Measurements from ENCODE around the gene UMPS. TPM values are rescaled to one million over a fixed set of nuclear protein-coding genes. Genes with fewer than 3 reads are reported as not detected.
"Not testable (repeated sequence)": the region's sequence is repeated elsewhere in the genome, so short reads cannot be mapped to it uniquely, and the experiment has no call there.

Gene UMPS
- total RNA-seq, 1 experiment from 2014 or later: 61.8 TPM

DNA sequence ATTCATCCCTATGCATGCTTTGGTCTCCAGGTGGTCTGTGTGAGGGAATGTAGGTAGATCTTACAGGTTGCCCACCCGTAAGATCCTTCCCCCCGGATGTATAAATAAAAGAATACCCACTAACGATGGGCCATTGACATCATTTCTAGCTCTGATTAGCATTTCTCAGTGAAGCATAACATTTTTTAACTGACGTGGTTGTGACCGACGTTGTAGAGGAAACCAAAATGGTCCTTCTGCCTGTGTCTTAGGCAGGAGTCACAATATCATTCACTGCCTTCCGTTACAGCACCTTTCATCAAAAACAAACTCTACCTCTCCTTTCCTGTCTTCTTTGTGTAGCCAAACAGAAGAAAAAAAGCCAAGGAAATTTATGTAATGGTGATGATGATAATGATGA lies 27.3 kb upstream of the UMPS start:
- H3K4me1 ChIP-seq (replicated peaks; ENCODE audit: insufficient read depth): peaks cover 7% of the 10 kb centered on the region
- H3K4me2 ChIP-seq: no peak overlapping the region
- no peaks in the 10 kb centered on the region for H3K36me3 ChIP-seq (ENCODE audit: low read depth)
- no peak overlapping the region for H3K4me3 ChIP-seq
- no peaks in the 10 kb centered on the region for H3K9me2 ChIP-seq (ENCODE audit: insufficient read depth)
- no peak overlapping the region for H2AFZ ChIP-seq
- H3F3A ChIP-seq (ENCODE audit: insufficient read depth, low read depth): no peaks in the 10 kb centered on the region
- BruUV-seq (replicated peaks): no TSS peak
- no peak overlapping the region for H3K27ac ChIP-seq
- no peak for DNase-seq
- intact Hi-C loops (cut with micrococcal nuclease; ENCODE audit: unreplicated experiment): no loop called here
- H3K27me3 ChIP-seq (ENCODE audit: insufficient read depth, low read depth): 0 out of 2 replicates have a peak, but pooled peaks cover 5% of the 10 kb centered on the region
- no peaks in the 10 kb centered on the region for H3K79me2 ChIP-seq (ENCODE audit: low read depth)
- CTCF ChIA-PET: no interaction called here
- TF ChIP-seq EZH2 (IDR thresholded peaks at IDR 0.05; ENCODE audit: low read depth): no peak
- TF ChIP-seq, protein P1, sequence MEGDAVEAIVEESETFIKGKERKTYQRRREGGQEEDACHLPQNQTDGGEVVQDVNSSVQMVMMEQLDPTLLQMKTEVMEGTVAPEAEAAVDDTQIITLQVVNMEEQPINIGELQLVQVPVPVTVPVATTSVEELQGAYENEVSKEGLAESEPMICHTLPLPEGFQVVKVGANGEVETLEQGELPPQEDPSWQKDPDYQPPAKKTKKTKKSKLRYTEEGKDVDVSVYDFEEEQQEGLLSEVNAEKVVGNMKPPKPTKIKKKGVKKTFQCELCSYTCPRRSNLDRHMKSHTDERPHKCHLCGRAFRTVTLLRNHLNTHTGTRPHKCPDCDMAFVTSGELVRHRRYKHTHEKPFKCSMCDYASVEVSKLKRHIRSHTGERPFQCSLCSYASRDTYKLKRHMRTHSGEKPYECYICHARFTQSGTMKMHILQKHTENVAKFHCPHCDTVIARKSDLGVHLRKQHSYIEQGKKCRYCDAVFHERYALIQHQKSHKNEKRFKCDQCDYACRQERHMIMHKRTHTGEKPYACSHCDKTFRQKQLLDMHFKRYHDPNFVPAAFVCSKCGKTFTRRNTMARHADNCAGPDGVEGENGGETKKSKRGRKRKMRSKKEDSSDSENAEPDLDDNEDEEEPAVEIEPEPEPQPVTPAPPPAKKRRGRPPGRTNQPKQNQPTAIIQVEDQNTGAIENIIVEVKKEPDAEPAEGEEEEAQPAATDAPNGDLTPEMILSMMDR (conservative IDR thresholded peaks at IDR 0.05): no peak
- H4K20me1 ChIP-seq (ENCODE audit: insufficient read depth): no peaks in the 10 kb centered on the region
- POLR2A ChIA-PET (ENCODE audit: unreplicated experiment): no interaction called here
- no peaks in the 10 kb centered on the region for H3K9me3 ChIP-seq (ENCODE audit: insufficient read depth, low read depth)

DNA sequence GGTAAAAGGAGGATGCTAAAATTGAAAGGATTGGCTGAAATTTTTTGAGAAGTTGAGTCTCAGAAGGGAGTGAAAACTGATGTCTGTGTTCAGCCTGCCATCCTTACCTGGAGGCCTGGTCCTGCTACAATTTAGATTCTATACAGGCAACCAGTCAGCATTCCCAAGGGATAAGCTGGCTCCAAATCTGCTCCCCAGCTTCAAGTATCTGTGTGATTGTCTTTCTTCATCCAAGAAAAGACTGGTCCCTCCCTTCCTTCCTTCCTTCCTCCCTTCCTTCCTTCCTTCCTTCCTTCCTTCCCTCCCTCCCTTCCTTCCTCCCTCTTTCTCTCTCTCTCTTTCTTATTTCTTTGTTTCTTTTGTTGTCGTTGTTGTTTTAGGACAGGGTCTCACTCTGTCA lies 24.7 kb upstream of the UMPS start:
- intact Hi-C loops (cut with micrococcal nuclease; ENCODE audit: unreplicated experiment): no loop called here
- Histone ChIP-seq H3K79me2 (ENCODE audit: low read depth) (no peaks in the 10 kb centered on the region), H3K4me2 (no peak overlapping the region), H3K9me3 (ENCODE audit: insufficient read depth, low read depth) (no peaks in the 10 kb centered on the region), H3F3A (ENCODE audit: insufficient read depth, low read depth) (no peaks in the 10 kb centered on the region), H2AFZ (no peak overlapping the region), H3K36me3 (ENCODE audit: low read depth) (no peaks in the 10 kb centered on the region), H3K4me1 (replicated peaks; ENCODE audit: insufficient read depth) (peaks cover 9% of the 10 kb centered on the region), H3K27me3 (ENCODE audit: insufficient read depth, low read depth) (0 out of 2 replicates have a peak, but pooled peaks cover under 1% of the 10 kb centered on the region), H3K4me3 (no peak overlapping the region), H3K27ac (no peak overlapping the region), H3K9me2 (ENCODE audit: insufficient read depth) (no peaks in the 10 kb centered on the region), H4K20me1 (ENCODE audit: insufficient read depth) (no peaks in the 10 kb centered on the region)
- POLR2A ChIA-PET (ENCODE audit: unreplicated experiment): no interaction called here
- TF ChIP-seq, protein P1 (conservative IDR thresholded peaks at IDR 0.05): no peak
- TF ChIP-seq EZH2 (IDR thresholded peaks at IDR 0.05; ENCODE audit: low read depth): no peak
- CTCF ChIA-PET: no interaction called here
- BruUV-seq (replicated peaks): no TSS peak
- no peak for DNase-seq

DNA sequence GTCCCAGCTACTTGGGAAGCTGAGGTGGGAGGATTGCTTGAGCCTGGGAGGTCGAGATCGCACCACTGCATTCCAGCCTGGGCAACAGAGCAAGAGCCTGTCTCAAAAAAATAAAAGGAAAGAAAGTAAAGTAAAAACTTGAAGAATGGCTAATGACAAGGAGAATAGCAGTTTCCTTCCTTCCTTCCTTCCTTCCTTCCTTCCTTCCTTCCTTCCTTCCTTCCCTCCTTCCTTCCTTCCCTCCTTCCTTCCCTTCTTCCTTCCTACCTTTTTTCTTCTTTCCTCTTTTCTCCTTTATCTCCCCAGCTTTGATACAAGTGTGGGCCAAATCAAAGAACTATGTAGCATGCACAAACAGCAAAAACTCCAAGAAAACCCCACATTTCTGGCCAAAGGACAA lies 23.0 kb upstream of the UMPS start:
- H3F3A ChIP-seq (ENCODE audit: insufficient read depth, low read depth); H3K79me2 ChIP-seq (ENCODE audit: low read depth); H3K36me3 ChIP-seq (ENCODE audit: low read depth); H3K4me3 ChIP-seq; DNase-seq; H4K20me1 ChIP-seq (ENCODE audit: insufficient read depth); H3K9me3 ChIP-seq (ENCODE audit: insufficient read depth, low read depth); H3K27me3 ChIP-seq (ENCODE audit: insufficient read depth, low read depth); BruUV-seq (replicated peaks); H2AFZ ChIP-seq; H3K27ac ChIP-seq; intact Hi-C loops (cut with micrococcal nuclease; ENCODE audit: unreplicated experiment); H3K4me1 ChIP-seq (replicated peaks; ENCODE audit: insufficient read depth); POLR2A ChIA-PET (ENCODE audit: unreplicated experiment); H3K9me2 ChIP-seq (ENCODE audit: insufficient read depth): not testable (repeated sequence)
- H3K4me2 ChIP-seq: 0 out of 2 replicates have a peak overlapping the region, but pooled peaks have one; percentile 1
- CTCF ChIA-PET: interaction anchor here (1.0 kb wide), 1 partner anchor 13 kb away, joined by 16 read pairs; no protein-coding TSS in a partner anchor

DNA sequence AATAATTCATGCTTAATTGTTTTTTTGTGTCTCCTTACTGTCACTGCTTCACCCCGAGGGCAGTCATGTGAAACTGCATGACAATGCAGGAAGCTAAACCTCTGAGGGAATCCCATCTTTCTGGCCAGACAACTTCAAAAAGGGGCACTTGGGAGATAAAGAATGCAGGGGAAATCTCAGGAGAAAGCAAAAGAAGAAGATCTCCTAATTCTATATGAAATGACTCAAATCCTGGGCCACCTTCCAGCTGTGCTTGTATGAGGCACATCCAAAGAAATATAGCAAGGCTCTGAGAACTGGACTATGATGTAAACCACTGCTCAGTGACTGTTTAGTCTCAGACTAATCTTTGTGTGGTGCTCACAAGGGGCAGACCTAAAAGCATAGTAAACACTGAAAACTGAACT lies 22.6 kb upstream of the UMPS start:
- no peaks in the 10 kb centered on the region for H3K79me2 ChIP-seq (ENCODE audit: low read depth)
- H3F3A ChIP-seq (ENCODE audit: insufficient read depth, low read depth): no peaks in the 10 kb centered on the region
- DNase-seq: peak in 1 of 2 experiments; percentile 35
- H2AFZ ChIP-seq: no peak overlapping the region
- H3K36me3 ChIP-seq (ENCODE audit: low read depth): no peaks in the 10 kb centered on the region
- no peak overlapping the region for H3K4me3 ChIP-seq
- no peak for TF ChIP-seq EZH2 (IDR thresholded peaks at IDR 0.05; ENCODE audit: low read depth)
- TF ChIP-seq, protein P1 (conservative IDR thresholded peaks at IDR 0.05): no peak
- H3K4me1 ChIP-seq (replicated peaks; ENCODE audit: insufficient read depth): peaks cover 9% of the 10 kb centered on the region
- no peaks in the 10 kb centered on the region for H3K9me2 ChIP-seq (ENCODE audit: insufficient read depth)
- H3K4me2 ChIP-seq: 0 out of 2 replicates have a peak overlapping the region, but pooled peaks have one; percentile 1
- no peaks in the 10 kb centered on the region for H4K20me1 ChIP-seq (ENCODE audit: insufficient read depth)
- no peaks in the 10 kb centered on the region for H3K9me3 ChIP-seq (ENCODE audit: insufficient read depth, low read depth)
- intact Hi-C loops (cut with micrococcal nuclease; ENCODE audit: unreplicated experiment): no loop called here
- POLR2A ChIA-PET (ENCODE audit: unreplicated experiment): no interaction called here
- H3K27ac ChIP-seq: no peak overlapping the region
- BruUV-seq (replicated peaks): no TSS peak
- no peaks in the 10 kb centered on the region for H3K27me3 ChIP-seq (ENCODE audit: insufficient read depth, low read depth)
- CTCF ChIA-PET: interaction anchor here (0.7 to 1.0 kb wide), 2 partner anchors 12 to 24 kb away, joined by 6 to 16 read pairs; no protein-coding TSS in a partner anchor

Measured in PC-9 (cell line).